RWPE1 (cell line): Measurements from ENCODE around the gene PNLIP.

Experiments
- CTCF ChIA-PET: fragments of 350-600 bp; sonication (Branson Sonifier 250); formaldehyde crosslinking; extraction: SDS; loops from one replicate; lab custom pipeline; 2021; lab: Yijun Ruan, JAX
- POLR2A ChIA-PET: fragments of 400-600 bp; formaldehyde crosslinking; extraction: SDS; loops from one replicate; lab custom pipeline; 2020; ENCODE audit warnings: antibody characterized with exemption; ENCODE audit not compliant: low non-redundant PET; lab: Yijun Ruan, JAX
- DNase-seq: peaks from one replicate; pipeline ENCODE4 v3.0.0; 2012; ENCODE audit warnings: low spot score
- H3K27ac ChIP-seq: fragments of 450-650 bp; 2 replicates; pipeline ENCODE4 v1.5.1; 2017
- TF ChIP-seq, protein P1 (sequence below): fragments of 450-650 bp; conservative IDR thresholded peaks from 2 replicates; pipeline ENCODE4 v1.5.1; 2017; ENCODE audit warnings: low read depth, mild to moderate bottlenecking

Gene PNLIP

GRCh38 chr10:116597543-116597942, 51.8 kb downstream of the PNLIP start:
- no peak for DNase-seq
- TF ChIP-seq, protein P1, sequence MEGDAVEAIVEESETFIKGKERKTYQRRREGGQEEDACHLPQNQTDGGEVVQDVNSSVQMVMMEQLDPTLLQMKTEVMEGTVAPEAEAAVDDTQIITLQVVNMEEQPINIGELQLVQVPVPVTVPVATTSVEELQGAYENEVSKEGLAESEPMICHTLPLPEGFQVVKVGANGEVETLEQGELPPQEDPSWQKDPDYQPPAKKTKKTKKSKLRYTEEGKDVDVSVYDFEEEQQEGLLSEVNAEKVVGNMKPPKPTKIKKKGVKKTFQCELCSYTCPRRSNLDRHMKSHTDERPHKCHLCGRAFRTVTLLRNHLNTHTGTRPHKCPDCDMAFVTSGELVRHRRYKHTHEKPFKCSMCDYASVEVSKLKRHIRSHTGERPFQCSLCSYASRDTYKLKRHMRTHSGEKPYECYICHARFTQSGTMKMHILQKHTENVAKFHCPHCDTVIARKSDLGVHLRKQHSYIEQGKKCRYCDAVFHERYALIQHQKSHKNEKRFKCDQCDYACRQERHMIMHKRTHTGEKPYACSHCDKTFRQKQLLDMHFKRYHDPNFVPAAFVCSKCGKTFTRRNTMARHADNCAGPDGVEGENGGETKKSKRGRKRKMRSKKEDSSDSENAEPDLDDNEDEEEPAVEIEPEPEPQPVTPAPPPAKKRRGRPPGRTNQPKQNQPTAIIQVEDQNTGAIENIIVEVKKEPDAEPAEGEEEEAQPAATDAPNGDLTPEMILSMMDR: no peak
- H3K27ac ChIP-seq: no peak overlapping the region
- ChIA-PET POLR2A (no interaction called here), CTCF (interaction anchor here (1.0 kb wide), 1 partner anchor 11 kb away, joined by 3 read pairs; no protein-coding TSS in a partner anchor)

- ChIA-PET POLR2A (interaction anchor here (0.6 kb wide), 1 partner anchor 1153 kb away, joined by 6 read pairs; no protein-coding TSS in a partner anchor), CTCF (interaction anchor here (1.0 kb wide), 1 partner anchor 10 kb away, joined by 3 read pairs; no protein-coding TSS in a partner anchor)
- DNase-seq: no peak
- TF ChIP-seq, protein P1: no peak
- H3K27ac ChIP-seq: no peak overlapping the region
These were observed 52.6 kb downstream of the PNLIP start for GRCh38 chr10:116598329-116598728.

GRCh38 chr10:116599991-116600390, 54.3 kb downstream of the PNLIP start:
- TF ChIP-seq, protein P1: no peak
- H3K27ac ChIP-seq: no peak overlapping the region
- ChIA-PET POLR2A (no interaction called here), CTCF (no interaction called here)
- no peak for DNase-seq

DNA sequence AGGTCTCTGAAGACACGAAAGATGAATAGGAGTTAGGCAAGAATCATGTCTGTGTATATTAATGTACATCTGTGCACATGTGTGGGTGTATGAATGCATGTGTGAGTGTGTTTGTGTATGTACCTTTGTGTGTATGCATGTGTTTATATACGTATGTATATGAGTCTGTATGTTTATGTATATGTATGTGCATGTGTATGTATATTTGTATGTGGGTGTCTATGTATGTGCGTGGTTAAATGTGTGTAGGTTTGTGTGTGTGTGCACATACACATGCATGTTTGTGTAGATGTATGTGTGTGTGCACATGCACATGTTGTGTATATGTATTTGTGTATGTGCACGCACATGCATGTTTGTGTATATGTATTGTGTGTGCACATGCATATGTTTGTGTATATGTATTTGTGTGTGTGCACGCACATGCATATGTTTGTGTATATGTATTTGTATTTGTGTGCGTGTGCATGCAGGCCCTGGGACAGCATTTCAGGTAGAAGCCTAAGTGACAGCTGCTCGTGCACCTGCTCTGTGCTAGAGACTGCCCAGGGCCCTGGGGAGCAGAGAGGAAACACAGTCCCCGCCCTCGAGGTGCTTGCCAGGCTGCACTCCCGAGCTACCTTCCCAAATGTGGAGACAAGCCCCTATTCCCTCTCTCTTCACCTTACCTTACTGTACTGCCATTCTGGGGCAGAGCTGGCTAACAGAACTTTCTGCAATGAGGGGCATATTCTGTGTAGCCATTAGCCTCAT, 57.1 kb downstream of the PNLIP start:
- TF ChIP-seq, protein P1: no peak
- DNase-seq: no peak
- ChIA-PET POLR2A (interaction anchor here (0.6 kb wide), 1 partner anchor 178 kb away, joined by 4 read pairs; no protein-coding TSS in a partner anchor), CTCF (interaction anchor here (0.6 kb wide), 1 partner anchor 239 kb away, joined by 3 read pairs; no protein-coding TSS in a partner anchor)
- no peak overlapping the region for H3K27ac ChIP-seq

DNA sequence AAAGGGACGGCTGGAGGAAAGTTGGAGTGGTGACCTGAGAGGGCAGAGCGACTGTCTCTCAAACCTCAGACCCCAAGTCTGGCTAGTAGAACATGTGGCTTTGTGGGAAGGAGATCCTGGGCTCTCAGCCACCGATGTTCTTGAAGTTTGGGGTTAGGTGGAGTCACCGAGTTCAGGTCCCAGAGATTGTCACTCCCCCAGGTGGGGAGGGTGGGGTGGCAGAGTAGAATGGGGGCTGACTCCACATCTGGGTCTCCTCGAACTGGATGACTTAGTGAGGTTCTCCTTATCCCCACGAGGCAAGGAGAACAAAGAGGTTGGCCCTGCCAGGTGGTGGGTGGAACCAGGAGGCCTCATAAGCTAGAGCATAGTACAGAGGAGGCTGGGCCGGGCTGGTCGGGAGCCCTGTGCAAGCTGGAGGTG, 60.3 kb downstream of the PNLIP start:
- no peak for DNase-seq
- no peak overlapping the region for H3K27ac ChIP-seq
- CTCF ChIA-PET: no interaction called here
- POLR2A ChIA-PET: no interaction called here
- TF ChIP-seq, protein P1: no peak

DNA sequence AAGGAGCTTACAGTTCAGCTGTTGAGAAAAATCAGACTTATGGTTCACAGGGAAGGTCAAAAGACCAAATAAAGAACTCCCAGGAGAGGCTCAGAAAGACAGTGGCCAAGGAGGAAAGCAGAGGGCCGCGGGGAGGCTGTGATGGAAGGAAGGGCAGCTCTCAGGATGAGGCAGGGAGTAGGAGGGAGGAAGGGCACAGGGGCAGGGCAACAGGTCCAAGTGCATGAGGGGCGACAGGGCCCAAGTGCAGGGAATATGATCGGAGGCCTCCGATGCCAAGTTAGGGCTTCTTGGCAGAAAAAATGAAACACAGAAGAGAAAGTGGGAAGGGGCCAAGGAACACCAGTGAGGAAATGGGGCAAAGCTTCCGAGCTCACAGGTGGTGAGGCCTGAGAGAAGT, 61.6 kb downstream of the PNLIP start:
- ChIA-PET POLR2A (no interaction called here), CTCF (no interaction called here)
- H3K27ac ChIP-seq: no peak overlapping the region
- TF ChIP-seq, protein P1: no peak
- no peak for DNase-seq
